ENCODE measurements around the gene AOC1.

GRCh38 chr7:150904011-150904909 is 51.9 kb downstream of the AOC1 start:
- TF ChIP-seq ZNF274 (IDR thresholded peaks at IDR 0.05; ENCODE audit: low read depth, low read length) (no peak), YY1 (IDR thresholded peaks at IDR 0.05; ENCODE audit: insufficient read depth, insufficient read length) (no peak), SUZ12 (IDR thresholded peaks at IDR 0.05; ENCODE audit: extremely low read depth, insufficient read depth, insufficient read length) (no peak)

Measured in NT2/D1 (cell line).